Dendritic cell treated with granulocyte-macrophage colony-stimulating factor and Interleukin-4, amounts not matched to agents 40 ng/mL and 50 ng/mL, for 4 days (primary cell): ENCODE data around the gene MGMT.
"Not testable (repeated sequence)": the region's sequence is repeated elsewhere in the genome, so short reads cannot be mapped to it uniquely, and the experiment has no call there.

Experiments used
- H3K27ac Mint-ChIP-seq: one replicate; pipeline ENCODE4 v1.8.0; 2022; ENCODE audit warnings: mild to moderate bottlenecking, mixed read lengths
- H3K27me3 Mint-ChIP-seq: one replicate; pipeline ENCODE4 v1.8.0; 2022; ENCODE audit warnings: mild to moderate bottlenecking, mixed read lengths
- H3K36me3 Mint-ChIP-seq: one replicate; pipeline ENCODE4 v1.8.0; 2022; ENCODE audit warnings: low read depth, mixed read lengths
- H3K4me1 Mint-ChIP-seq: one replicate; pipeline ENCODE4 v1.8.0; 2022; ENCODE audit warnings: low read depth, mixed read lengths
- H3K4me3 Mint-ChIP-seq: one replicate; pipeline ENCODE4 v1.8.0; 2022; ENCODE audit warnings: mild to moderate bottlenecking, moderate library complexity, mixed read lengths
- H3K9me3 Mint-ChIP-seq: one replicate; pipeline ENCODE4 v1.8.0; 2022; ENCODE audit warnings: mixed read lengths
- intact Hi-C: fragments of 100-400 bp; cut with micrococcal nuclease; formaldehyde crosslinking; loops from one replicate; pipeline ENCODE4 v1.15.0; 2022

Gene MGMT

DNA sequence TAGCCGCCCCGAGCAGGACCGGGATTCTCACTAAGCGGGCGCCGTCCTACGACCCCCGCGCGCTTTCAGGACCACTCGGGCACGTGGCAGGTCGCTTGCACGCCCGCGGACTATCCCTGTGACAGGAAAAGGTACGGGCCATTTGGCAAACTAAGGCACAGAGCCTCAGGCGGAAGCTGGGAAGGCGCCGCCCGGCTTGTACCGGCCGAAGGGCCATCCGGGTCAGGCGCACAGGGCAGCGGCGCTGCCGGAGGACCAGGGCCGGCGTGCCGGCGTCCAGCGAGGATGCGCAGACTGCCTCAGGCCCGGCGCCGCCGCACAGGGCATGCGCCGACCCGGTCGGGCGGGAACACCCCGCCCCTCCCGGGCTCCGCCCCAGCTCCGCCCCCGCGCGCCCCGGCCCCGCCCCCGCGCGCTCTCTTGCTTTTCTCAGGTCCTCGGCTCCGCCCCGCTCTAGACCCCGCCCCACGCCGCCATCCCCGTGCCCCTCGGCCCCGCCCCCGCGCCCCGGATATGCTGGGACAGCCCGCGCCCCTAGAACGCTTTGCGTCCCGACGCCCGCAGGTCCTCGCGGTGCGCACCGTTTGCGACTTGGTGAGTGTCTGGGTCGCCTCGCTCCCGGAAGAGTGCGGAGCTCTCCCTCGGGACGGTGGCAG lies at the start of gene MGMT:
Gene MGMT (plus strand): TSS at position 539 of the 656 bp plus-strand sequence.
- Mint-ChIP-seq H3K9me3 (no peaks in the 10 kb centered on the region), H3K36me3 (peaks cover 6% of the 10 kb centered on the region), H3K27me3 (peaks cover 11% of the 10 kb centered on the region), H3K4me3 (peak within 1 kb of the TSS; percentile 82), H3K4me1 (peaks cover 4% of the 10 kb centered on the region), H3K27ac (peak within 1 kb of the TSS; percentile 74)
- intact Hi-C loops: loop anchor here (10.0 kb wide), 1 partner anchor 668 kb away; the partner anchor contains the start of gene GLRX3

GRCh38 chr10:129417870-129418269 lies 49.2 kb upstream of the MGMT start:
- Mint-ChIP-seq H3K9me3 (no peaks in the 10 kb centered on the region), H3K4me1 (no peaks in the 10 kb centered on the region), H3K4me3 (no peak overlapping the region), H3K36me3 (no peaks in the 10 kb centered on the region), H3K27ac (no peak overlapping the region), H3K27me3 (no peaks in the 10 kb centered on the region)
- intact Hi-C loops: no loop called here

- no peak overlapping the region for H3K27ac Mint-ChIP-seq
- H3K27me3 Mint-ChIP-seq: no peaks in the 10 kb centered on the region
Measured at GRCh38 chr10:129418496-129419225, 48.4 kb upstream of the MGMT start.

DNA sequence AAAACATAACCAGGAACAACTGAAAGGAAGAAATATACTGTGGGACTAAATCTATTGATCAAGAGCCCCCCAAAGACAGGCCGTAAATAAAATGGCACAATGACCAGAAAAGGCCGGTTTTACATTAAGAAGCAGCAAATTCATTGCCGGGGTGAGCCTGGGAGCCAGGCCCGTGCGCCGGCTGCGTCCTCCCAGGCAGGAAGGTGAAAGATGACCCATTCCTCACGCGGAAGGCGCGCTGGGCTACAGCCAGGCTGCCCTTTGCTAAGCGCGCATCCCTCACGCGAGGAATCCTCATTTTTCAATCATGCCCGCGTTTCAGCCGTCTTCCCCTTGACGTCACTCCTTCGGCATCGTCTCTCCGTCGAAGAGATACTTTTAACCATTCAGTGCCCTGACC lies 47.6 kb upstream of the MGMT start:
- Mint-ChIP-seq H3K36me3 (no peaks in the 10 kb centered on the region), H3K4me1 (no peaks in the 10 kb centered on the region)

More at GRCh38 chr10:129418496-129419225, 48.4 kb upstream of the MGMT start:
- Mint-ChIP-seq H3K9me3 (no peaks in the 10 kb centered on the region), H3K4me3 (no peak overlapping the region), H3K36me3 (no peaks in the 10 kb centered on the region), H3K4me1 (no peaks in the 10 kb centered on the region)
- intact Hi-C loops: no loop called here

GRCh38 chr10:129421399-129422010 lies 45.5 kb upstream of the MGMT start:
- intact Hi-C loops: no loop called here
- peaks cover 2% of the 10 kb centered on the region for H3K27me3 Mint-ChIP-seq
- H3K4me1 Mint-ChIP-seq: no peaks in the 10 kb centered on the region
- no peaks in the 10 kb centered on the region for H3K9me3 Mint-ChIP-seq
- no peak overlapping the region for H3K4me3 Mint-ChIP-seq
- H3K36me3 Mint-ChIP-seq: no peaks in the 10 kb centered on the region
- no peak overlapping the region for H3K27ac Mint-ChIP-seq

More for the DNA sequence above, 47.6 kb upstream of the MGMT start:
- intact Hi-C loops: no loop called here
- Mint-ChIP-seq H3K27ac (no peak overlapping the region), H3K9me3 (no peaks in the 10 kb centered on the region), H3K27me3 (no peaks in the 10 kb centered on the region), H3K4me3 (no peak overlapping the region)

- Mint-ChIP-seq H3K9me3 (no peaks in the 10 kb centered on the region), H3K4me3 (no peak overlapping the region), H3K36me3 (no peaks in the 10 kb centered on the region), H3K27ac (no peak overlapping the region), H3K4me1 (no peaks in the 10 kb centered on the region), H3K27me3 (peaks cover 2% of the 10 kb centered on the region)
- intact Hi-C loops: no loop called here
Measured at GRCh38 chr10:129424978-129425377, 42.1 kb upstream of the MGMT start.

GRCh38 chr10:129426606-129427005 lies 40.4 kb upstream of the MGMT start:
- intact Hi-C loops: no loop called here
- Mint-ChIP-seq H3K27ac (no peak overlapping the region), H3K4me1 (no peaks in the 10 kb centered on the region), H3K36me3 (no peaks in the 10 kb centered on the region), H3K9me3 (no peaks in the 10 kb centered on the region), H3K4me3 (no peak overlapping the region), H3K27me3 (peaks cover 2% of the 10 kb centered on the region)

DNA sequence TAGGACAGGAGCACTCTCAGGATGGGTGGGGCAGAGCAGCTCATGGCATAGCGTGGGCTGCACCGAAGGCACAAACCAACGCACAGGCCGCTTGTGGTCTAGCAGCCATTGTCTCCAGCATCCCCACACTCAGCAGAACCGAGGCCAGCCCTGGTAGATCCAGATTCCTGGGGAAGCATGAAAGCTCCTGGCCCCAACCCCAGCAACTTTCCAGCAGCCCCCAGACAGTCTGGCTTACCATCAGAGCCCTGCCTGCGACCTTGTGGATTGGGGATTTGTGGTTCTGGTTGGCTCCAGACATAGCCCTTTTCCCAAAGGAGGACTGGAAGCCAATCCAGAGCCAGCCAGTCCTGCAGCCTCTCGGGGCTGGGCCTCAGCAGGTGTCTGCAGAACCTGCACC lies 33.8 kb upstream of the MGMT start:
- Mint-ChIP-seq H3K9me3 (no peaks in the 10 kb centered on the region), H3K27ac (no peak overlapping the region), H3K27me3 (peaks cover 3% of the 10 kb centered on the region)

DNA sequence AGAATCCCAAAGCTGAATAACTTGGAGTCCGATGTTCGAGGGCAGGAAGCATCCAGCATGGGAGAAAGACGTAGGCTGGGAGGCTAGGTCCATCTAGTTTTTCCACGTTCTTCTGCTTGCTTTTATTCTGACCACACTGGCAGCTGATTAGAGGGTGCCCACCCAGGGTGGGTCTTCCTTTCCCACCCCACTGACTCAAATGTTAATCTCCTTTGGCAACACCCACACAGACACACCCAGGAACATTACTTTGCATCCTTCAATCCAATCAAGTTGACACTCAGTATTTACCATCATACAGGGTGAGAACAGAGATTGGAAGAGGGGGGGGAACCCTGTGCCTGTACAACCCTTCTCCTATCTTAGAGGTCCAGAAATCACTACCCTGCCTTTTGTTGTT lies 31.3 kb upstream of the MGMT start:
- H3K4me3 Mint-ChIP-seq, H3K9me3 Mint-ChIP-seq, H3K27ac Mint-ChIP-seq, intact Hi-C loops, H3K36me3 Mint-ChIP-seq, H3K4me1 Mint-ChIP-seq, H3K27me3 Mint-ChIP-seq: not testable (repeated sequence)

More for the DNA sequence above, 33.8 kb upstream of the MGMT start:
- no peaks in the 10 kb centered on the region for H3K36me3 Mint-ChIP-seq
- intact Hi-C loops: no loop called here
- H3K4me3 Mint-ChIP-seq: no peak overlapping the region
- H3K4me1 Mint-ChIP-seq: no peaks in the 10 kb centered on the region

DNA sequence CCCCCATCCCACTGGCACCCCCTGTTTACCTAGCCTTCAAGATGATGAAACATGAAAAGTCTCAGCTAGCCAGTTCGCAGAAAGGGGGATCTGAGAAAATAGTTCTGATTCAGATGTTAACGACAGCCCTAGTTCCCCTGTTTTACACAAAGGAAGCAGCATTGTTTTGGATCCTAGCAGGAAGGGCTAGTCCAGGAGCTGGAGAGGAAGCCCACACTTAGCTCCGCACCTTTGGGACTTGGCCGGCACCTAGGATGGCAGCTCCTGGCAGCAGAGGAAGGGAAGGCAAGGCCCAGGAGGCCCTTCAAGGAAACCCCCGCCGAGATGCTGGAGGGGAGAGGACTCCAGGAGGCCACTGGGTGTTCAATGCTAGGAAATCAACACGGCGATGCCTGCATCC lies 29.0 kb upstream of the MGMT start:
- H3K4me1 Mint-ChIP-seq: no peaks in the 10 kb centered on the region
- no peaks in the 10 kb centered on the region for H3K36me3 Mint-ChIP-seq
- H3K4me3 Mint-ChIP-seq: no peak overlapping the region
- H3K27ac Mint-ChIP-seq: no peak overlapping the region
- no peaks in the 10 kb centered on the region for H3K9me3 Mint-ChIP-seq
- H3K27me3 Mint-ChIP-seq: peaks cover 5% of the 10 kb centered on the region
- intact Hi-C loops: no loop called here

- Mint-ChIP-seq H3K4me3 (no peak overlapping the region), H3K27ac (no peak overlapping the region), H3K9me3 (no peaks in the 10 kb centered on the region), H3K36me3 (no peaks in the 10 kb centered on the region), H3K27me3 (peaks cover 4% of the 10 kb centered on the region), H3K4me1 (no peaks in the 10 kb centered on the region)
- intact Hi-C loops: no loop called here
Measured at GRCh38 chr10:129440247-129440646, 26.8 kb upstream of the MGMT start.

DNA sequence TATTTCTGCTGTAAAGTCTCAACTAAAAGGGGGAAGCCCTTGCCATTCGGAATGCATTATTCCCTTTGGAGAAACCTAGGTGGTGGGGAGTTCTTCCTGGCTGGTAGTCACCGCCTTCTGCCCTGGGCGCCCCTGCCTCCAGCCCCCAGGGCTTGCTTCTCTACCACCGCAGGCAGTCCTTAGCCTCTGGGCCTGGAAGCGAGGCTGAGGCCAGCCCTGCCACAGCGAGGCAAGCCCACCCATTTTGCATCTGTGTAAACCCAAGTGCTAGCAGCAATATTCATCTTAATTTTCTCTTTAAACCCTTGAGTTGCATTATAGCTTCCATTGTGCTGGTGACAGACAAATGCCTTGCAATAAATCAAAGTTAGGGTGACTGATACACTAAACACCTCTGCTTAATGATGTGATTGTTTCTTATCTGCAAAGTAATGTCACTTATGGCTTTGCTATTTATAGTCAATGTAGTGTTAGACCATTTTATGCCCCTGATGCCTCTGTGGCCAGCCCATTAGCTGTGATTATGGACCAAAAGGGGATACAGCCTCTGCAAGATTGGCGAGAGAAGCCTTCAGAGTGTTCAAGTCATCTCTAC lies 26.2 kb upstream of the MGMT start:
- Mint-ChIP-seq H3K4me3 (no peak overlapping the region), H3K27me3 (peaks cover 4% of the 10 kb centered on the region), H3K36me3 (no peaks in the 10 kb centered on the region), H3K4me1 (no peaks in the 10 kb centered on the region), H3K9me3 (no peaks in the 10 kb centered on the region), H3K27ac (no peak overlapping the region)
- intact Hi-C loops: no loop called here

GRCh38 chr10:129441372-129442009 lies 25.6 kb upstream of the MGMT start:
- Mint-ChIP-seq H3K9me3 (no peaks in the 10 kb centered on the region), H3K4me1 (no peaks in the 10 kb centered on the region), H3K4me3 (no peak overlapping the region), H3K27ac (no peak overlapping the region), H3K27me3 (peaks cover 4% of the 10 kb centered on the region), H3K36me3 (no peaks in the 10 kb centered on the region)
- intact Hi-C loops: no loop called here

DNA sequence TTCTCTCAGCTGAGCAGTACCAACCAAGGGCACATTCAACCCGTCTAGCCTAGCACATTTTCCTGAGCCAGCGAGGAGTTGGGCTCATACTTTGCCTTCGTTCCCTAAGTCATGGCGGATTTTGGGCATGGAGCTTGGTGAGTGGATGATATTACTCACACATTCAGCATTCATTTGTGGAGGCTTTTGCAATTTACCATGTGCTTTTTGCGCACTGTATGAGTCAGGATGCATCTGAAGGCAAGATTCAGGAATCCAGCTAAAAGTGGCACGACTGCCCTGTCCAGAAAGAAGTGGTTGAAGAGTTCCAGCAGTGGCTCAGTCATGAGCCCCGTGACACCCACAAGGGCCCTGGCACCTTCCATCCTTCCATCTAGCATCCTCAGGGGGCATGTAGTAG lies 24.2 kb upstream of the MGMT start:
- H3K36me3 Mint-ChIP-seq: no peaks in the 10 kb centered on the region
- H3K27ac Mint-ChIP-seq: no peak overlapping the region
- H3K4me3 Mint-ChIP-seq: no peak overlapping the region
- intact Hi-C loops: no loop called here
- no peaks in the 10 kb centered on the region for H3K4me1 Mint-ChIP-seq
- H3K9me3 Mint-ChIP-seq: no peaks in the 10 kb centered on the region
- peaks cover 5% of the 10 kb centered on the region for H3K27me3 Mint-ChIP-seq
